A673 (cell line): ENCODE results near the gene KMT5C.

ENCODE experiments used
- EZH2 ChIP-seq: fragments of 200-600 bp; sonication (generic); IDR thresholded peaks from 2 replicates; pipeline ENCODE4 v1.6.1; 2017; ENCODE audit warnings: borderline replicate concordance, low read depth, mild to moderate bottlenecking, mixed read lengths, antibody characterized with exemption, low read length; ENCODE audit not compliant: poor library complexity, severe bottlenecking
- TF ChIP-seq, protein P1 (sequence below): fragments of 300-800, 200-600 bp; sonication (generic); conservative IDR thresholded peaks from 2 replicates; pipeline ENCODE4 v1.5.1; 2017; ENCODE audit warnings: low read depth, mild to moderate bottlenecking, antibody characterized with exemption, low read length, moderate library complexity, mixed read lengths

DNA sequence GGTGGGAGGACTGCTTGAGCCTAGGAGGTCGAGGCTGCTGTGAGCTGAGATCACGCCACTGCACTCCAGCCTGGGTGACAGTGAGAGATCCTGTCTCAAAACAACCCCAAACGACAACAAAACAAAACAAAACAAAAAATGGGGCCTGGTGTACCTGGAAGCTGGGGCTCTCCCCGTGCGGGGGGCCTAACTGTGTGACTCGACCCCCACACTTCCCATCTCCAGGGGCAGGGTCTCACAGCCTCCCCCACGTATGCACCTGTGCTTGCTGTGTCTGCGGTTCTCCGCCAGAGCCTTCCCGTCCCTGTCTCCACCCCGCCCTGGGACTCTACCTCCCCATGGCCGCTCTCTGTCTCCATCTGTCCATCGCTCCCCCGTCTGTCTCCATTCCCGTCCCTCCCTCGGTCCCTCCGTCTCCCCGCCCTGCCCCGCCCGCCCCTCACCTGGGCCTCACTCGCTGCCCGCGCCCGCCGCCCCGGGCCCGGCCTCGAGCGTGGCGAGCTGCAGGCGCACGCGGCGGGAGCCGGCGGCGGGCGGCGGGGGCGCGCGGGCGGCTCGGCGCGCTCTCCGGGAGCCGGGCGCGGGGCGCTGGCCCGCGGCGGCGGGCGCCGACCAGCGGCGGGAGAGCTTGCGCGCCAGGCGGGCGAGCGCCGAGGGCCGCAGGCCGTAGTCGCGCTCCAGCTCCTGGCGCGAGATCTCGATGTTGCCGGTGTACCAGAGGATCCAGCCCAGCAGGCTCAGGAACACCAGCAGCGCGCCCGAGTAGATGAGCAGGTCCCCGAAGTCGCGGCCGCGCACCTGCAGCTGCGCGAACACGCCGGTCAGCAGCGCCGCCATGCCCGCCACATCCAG is 43.8 kb downstream of the KMT5C start:
- TF ChIP-seq, protein P1, sequence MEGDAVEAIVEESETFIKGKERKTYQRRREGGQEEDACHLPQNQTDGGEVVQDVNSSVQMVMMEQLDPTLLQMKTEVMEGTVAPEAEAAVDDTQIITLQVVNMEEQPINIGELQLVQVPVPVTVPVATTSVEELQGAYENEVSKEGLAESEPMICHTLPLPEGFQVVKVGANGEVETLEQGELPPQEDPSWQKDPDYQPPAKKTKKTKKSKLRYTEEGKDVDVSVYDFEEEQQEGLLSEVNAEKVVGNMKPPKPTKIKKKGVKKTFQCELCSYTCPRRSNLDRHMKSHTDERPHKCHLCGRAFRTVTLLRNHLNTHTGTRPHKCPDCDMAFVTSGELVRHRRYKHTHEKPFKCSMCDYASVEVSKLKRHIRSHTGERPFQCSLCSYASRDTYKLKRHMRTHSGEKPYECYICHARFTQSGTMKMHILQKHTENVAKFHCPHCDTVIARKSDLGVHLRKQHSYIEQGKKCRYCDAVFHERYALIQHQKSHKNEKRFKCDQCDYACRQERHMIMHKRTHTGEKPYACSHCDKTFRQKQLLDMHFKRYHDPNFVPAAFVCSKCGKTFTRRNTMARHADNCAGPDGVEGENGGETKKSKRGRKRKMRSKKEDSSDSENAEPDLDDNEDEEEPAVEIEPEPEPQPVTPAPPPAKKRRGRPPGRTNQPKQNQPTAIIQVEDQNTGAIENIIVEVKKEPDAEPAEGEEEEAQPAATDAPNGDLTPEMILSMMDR, result 0 out of 2 replicates have a peak, but pooled peaks have one; percentile 19
- TF ChIP-seq EZH2, result no peak
